Measurements from ENCODE around the gene SLF2.

SLF2 gene

DNA sequence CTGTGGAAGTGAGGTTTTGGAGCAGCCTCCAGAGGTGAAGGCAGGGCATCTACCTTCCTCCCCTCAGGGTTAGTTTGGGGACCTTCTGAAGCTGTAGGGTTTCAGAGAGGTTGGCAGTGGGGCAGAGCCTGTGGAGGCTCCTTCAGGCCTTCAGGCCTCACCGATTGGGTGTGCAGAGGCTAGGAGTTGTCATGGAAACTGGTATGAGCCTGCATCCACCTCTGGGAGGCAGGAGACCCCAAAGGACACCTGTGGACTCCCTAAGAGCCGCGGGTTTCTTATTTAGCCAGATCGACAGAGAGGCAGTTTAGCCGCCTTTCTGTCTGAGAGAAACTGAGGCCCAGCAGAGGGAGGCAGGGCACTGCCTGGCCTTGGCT is 88.9 kb downstream of the SLF2 start:
- TF ChIP-seq YY1 (IDR thresholded peaks at IDR 0.05; ENCODE audit: low read depth) (no peak), ZBTB7A (IDR thresholded peaks at IDR 0.05; ENCODE audit: low read depth) (no peak), TEAD4 (IDR thresholded peaks at IDR 0.05) (no peak), FOXM1 (IDR thresholded peaks at IDR 0.05; ENCODE audit: borderline replicate concordance, low read depth) (no peak), CREB1 (IDR thresholded peaks at IDR 0.05; ENCODE audit: low read depth) (no peak), TCF12 (IDR thresholded peaks at IDR 0.05; ENCODE audit: low read depth) (no peak), NFIC (IDR thresholded peaks at IDR 0.05) (no peak), RAD21 (IDR thresholded peaks at IDR 0.05; ENCODE audit: low read depth) (no peak), USF1 (IDR thresholded peaks at IDR 0.05) (no peak), EP300 (IDR thresholded peaks at IDR 0.05; ENCODE audit: borderline replicate concordance) (no peak), CEBPB (IDR thresholded peaks at IDR 0.05) (no peak)
- TF ChIP-seq, protein P1, sequence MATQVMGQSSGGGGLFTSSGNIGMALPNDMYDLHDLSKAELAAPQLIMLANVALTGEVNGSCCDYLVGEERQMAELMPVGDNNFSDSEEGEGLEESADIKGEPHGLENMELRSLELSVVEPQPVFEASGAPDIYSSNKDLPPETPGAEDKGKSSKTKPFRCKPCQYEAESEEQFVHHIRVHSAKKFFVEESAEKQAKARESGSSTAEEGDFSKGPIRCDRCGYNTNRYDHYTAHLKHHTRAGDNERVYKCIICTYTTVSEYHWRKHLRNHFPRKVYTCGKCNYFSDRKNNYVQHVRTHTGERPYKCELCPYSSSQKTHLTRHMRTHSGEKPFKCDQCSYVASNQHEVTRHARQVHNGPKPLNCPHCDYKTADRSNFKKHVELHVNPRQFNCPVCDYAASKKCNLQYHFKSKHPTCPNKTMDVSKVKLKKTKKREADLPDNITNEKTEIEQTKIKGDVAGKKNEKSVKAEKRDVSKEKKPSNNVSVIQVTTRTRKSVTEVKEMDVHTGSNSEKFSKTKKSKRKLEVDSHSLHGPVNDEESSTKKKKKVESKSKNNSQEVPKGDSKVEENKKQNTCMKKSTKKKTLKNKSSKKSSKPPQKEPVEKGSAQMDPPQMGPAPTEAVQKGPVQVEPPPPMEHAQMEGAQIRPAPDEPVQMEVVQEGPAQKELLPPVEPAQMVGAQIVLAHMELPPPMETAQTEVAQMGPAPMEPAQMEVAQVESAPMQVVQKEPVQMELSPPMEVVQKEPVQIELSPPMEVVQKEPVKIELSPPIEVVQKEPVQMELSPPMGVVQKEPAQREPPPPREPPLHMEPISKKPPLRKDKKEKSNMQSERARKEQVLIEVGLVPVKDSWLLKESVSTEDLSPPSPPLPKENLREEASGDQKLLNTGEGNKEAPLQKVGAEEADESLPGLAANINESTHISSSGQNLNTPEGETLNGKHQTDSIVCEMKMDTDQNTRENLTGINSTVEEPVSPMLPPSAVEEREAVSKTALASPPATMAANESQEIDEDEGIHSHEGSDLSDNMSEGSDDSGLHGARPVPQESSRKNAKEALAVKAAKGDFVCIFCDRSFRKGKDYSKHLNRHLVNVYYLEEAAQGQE (IDR thresholded peaks at IDR 0.05; ENCODE audit: low read depth): no peak

- TF ChIP-seq TEAD4 (IDR thresholded peaks at IDR 0.05): no peak
- no peak for TF ChIP-seq NFIC (IDR thresholded peaks at IDR 0.05)
- no peak for TF ChIP-seq EGR1 (IDR thresholded peaks at IDR 0.05)
- no peak for TF ChIP-seq TCF12 (IDR thresholded peaks at IDR 0.05; ENCODE audit: low read depth)
These were observed 89.7 kb downstream of the SLF2 start for GRCh38 chr10:101002456-101002855.

DNA sequence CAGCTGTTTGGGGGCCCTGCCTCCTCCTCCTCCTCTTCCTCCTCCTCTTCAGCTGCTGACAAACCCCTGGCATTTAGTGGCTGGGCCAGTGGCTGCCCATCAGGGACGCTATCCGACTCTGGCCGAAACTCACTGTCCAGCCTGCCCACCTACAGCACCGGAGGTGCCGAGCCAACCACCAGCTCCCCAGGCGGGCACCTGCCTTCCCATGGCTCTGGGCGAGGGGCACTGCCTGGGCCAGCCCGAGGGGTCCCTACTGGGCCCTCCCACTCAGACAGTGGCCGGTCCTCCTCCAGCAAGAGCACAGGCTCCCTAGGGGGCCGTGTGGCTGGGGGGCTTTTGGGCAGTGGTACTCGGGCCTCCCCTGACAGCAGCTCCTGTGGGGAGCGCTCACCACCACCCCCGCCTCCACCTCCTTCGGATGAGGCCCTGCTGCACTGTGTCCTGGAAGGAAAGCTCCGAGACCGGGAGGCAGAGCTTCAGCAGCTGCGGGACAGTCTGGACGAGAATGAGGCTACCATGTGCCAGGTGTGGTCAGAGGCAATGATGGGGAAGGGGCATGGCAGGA is 91.0 kb downstream of the SLF2 start:
- TF ChIP-seq TAF1 (IDR thresholded peaks at IDR 0.05; ENCODE audit: low read depth): no peak
- TF ChIP-seq, protein P2, sequence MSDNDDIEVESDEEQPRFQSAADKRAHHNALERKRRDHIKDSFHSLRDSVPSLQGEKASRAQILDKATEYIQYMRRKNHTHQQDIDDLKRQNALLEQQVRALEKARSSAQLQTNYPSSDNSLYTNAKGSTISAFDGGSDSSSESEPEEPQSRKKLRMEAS (IDR thresholded peaks at IDR 0.05): no peak
- TF ChIP-seq USF1 (IDR thresholded peaks at IDR 0.05): no peak
- TF ChIP-seq EGR1 (IDR thresholded peaks at IDR 0.05): no peak
- no peak for TF ChIP-seq ZBTB7A (IDR thresholded peaks at IDR 0.05; ENCODE audit: low read depth)
- no peak for TF ChIP-seq RAD21 (IDR thresholded peaks at IDR 0.05; ENCODE audit: low read depth)
- no peak for TF ChIP-seq NFIC (IDR thresholded peaks at IDR 0.05)
- TF ChIP-seq CREB1 (IDR thresholded peaks at IDR 0.05; ENCODE audit: low read depth): no peak
- no peak for TF ChIP-seq FOXM1 (IDR thresholded peaks at IDR 0.05; ENCODE audit: borderline replicate concordance, low read depth)
- no peak for TF ChIP-seq YY1 (IDR thresholded peaks at IDR 0.05; ENCODE audit: low read depth)
- TF ChIP-seq, protein P1 (IDR thresholded peaks at IDR 0.05; ENCODE audit: low read depth): no peak
- no peak for TF ChIP-seq TEAD4 (IDR thresholded peaks at IDR 0.05)
- TF ChIP-seq TCF12 (IDR thresholded peaks at IDR 0.05; ENCODE audit: low read depth): no peak
- TF ChIP-seq EP300 (IDR thresholded peaks at IDR 0.05; ENCODE audit: borderline replicate concordance): no peak

GRCh38 chr10:101005361-101005760 is 92.6 kb downstream of the SLF2 start:
- TF ChIP-seq, protein P1 (IDR thresholded peaks at IDR 0.05; ENCODE audit: low read depth): no peak
- TF ChIP-seq EGR1 (IDR thresholded peaks at IDR 0.05) (no peak), NFIC (IDR thresholded peaks at IDR 0.05) (no peak), FOXM1 (IDR thresholded peaks at IDR 0.05; ENCODE audit: borderline replicate concordance, low read depth) (no peak), EP300 (IDR thresholded peaks at IDR 0.05; ENCODE audit: borderline replicate concordance) (no peak), YY1 (IDR thresholded peaks at IDR 0.05; ENCODE audit: low read depth) (no peak), CEBPB (IDR thresholded peaks at IDR 0.05) (no peak), TAF1 (IDR thresholded peaks at IDR 0.05; ENCODE audit: low read depth) (no peak), RAD21 (IDR thresholded peaks at IDR 0.05; ENCODE audit: low read depth) (no peak), TCF12 (IDR thresholded peaks at IDR 0.05; ENCODE audit: low read depth) (no peak)
- TF ChIP-seq, protein P2 (IDR thresholded peaks at IDR 0.05): no peak
